Stimulated activated CD4-positive, alpha-beta T cell treated with anti-CD3 and anti-CD28 coated beads, Interleukin-12 subunit alpha, Interleukin-12 subunit beta, amount 100 ng/mL, for 4 hours (primary cell): ENCODE results near the gene NOVA1.

ENCODE experiments used
- DNase-seq: peaks from one replicate; pipeline ENCODE4 v3.0.0-alpha.2; 2020

NOVA1 gene

DNA sequence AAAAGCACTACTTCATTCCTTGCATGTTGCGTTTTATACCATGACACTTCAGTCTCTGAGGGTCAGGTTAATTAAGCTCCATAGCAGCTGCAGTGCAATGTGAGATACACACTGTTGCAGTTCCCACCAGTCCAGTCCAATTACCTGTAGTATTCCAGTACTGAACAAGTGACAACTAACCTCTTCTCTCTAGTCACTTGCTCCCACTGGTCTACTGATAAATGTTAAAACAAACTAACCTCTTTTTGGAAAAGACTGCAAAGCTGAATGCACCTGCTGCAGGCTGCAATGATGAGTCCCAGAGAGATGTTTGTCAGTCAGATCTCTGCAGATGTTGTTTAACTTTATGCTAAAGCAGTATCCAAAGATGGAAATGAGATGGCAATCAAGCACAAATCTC lies 7.9 kb downstream of the NOVA1 start:
- DNase-seq = no peak

GRCh38 chr14:26577711-26578110 lies 20.1 kb downstream of the NOVA1 start:
- DNase-seq = no peak

GRCh38 chr14:26554069-26554772 lies 43.6 kb downstream of the NOVA1 start:
- DNase-seq = no peak

DNA sequence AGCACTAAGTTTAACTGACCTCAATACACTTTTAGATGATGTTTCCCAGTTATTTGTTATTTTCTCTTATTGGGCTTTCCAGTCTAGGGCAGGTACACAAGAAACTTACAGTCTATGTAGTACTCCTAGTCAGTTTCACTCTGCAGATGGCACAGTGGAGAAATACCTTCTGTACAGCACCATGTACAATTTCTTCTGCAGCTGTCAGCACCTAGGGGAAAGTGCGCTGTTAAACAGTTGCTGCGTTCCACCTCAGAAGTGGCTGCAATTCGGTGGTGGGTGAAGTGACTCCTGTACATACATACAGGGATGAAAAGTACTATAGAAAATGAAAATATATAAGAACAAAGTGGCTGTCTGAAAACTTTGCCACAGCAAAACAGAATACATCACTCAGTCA lies 48.3 kb downstream of the NOVA1 start:
- no peak for DNase-seq

- no peak for DNase-seq
Measured at GRCh38 chr14:26548406-26548805, 49.4 kb downstream of the NOVA1 start.

DNA sequence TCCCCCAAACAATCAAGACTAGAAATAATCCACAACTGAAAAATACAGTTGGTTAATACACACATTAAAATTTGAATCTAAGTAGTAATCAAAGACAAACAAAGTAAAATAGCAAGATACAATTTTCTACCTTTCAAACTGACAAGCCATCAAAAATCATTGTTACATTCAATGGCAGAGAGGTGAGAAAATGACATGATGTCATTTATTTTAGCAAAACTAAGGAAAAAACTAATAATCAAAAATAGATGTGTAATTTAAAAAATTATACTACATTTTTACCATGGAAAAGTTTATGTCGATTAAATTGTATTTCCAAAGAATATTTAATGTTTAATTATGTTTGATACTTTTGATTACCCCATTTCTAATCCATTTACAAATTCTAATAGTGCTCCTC lies 59.7 kb downstream of the NOVA1 start:
- DNase-seq = no peak

DNA sequence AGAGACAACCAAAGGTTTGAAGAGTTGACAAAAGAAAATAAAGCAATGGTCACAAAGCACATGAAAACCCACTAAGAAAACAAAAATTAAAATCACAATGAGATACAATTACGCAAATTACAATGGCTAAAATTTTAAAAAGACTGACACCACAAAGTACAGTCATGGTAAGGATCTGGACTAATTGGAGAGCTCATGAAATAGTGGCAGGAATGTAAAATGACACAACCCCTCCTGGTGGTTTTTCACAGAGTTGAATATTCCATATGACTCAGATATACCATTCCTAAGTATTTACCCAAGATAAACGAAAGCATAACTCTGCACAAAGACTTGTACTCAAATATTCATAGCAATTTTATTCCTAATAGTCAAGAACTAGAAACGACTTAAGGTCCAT lies 65.9 kb downstream of the NOVA1 start:
- DNase-seq = no peak

DNA sequence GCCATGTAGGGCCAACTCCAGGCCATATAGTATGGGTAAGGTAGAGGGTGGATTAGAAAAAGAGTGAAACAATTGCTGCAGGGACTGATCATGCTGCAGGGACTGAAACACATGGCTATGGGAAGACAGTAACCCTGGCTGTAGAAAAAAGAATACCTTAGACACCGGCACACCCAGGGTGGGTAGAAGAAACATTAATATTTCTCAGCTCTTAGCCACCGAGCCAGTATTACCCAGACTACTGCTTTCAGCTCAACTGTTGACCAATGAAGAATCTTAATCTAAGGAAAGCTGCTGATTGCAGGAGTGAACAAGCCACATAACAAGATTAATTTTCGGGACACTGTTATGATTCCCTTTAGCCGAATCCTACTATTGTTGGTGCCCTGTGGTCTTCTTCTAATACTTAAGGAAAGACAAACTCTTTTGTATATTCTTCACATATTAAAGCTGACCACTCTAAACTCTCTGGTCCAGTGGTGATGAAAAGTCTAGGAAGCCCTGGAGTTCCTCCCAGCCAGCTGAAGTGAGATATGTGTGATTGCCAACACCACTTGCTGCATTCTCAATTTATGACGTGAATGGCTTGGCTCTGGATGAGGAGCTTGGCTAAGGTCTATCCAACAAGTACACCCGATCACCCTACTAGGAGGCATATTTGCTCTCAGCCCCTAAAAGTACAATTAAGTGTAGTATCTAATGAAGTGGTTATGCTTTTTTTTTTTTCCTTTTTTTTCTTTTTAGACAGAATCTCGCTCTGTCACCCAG lies 69.2 kb downstream of the NOVA1 start:
- no peak for DNase-seq

- DNase-seq = no peak
Measured at GRCh38 chr14:26527095-26527494, 70.7 kb downstream of the NOVA1 start.

DNA sequence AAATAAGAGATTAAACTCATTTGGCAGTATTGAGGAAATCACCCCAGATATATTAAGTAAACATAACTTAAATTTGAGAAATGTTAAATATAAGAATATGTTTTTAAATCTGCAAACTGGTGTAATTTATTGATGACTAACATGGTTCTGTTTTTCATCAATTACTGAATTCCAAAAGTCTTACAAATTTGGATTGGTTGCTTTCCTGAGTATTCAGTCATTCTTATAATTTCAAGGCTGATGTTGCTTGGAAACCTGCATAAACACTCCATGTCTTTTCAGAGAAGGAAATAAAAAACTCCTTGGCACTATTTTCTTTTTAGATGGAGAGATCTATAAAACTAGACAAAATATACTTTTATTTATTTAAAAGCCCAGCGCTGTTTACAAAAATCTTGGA lies 71.7 kb downstream of the NOVA1 start:
- no peak for DNase-seq

GRCh38 chr14:26525085-26525484 lies 72.7 kb downstream of the NOVA1 start:
- DNase-seq = no peak

GRCh38 chr14:26522967-26523366 lies 74.9 kb downstream of the NOVA1 start:
- no peak for DNase-seq

GRCh38 chr14:26517771-26518170 lies 80.1 kb downstream of the NOVA1 start:
- DNase-seq = no peak

GRCh38 chr14:26500028-26500427 lies 97.8 kb downstream of the NOVA1 start:
- DNase-seq = no peak

GRCh38 chr14:26499546-26499945 lies 98.3 kb downstream of the NOVA1 start:
- no peak for DNase-seq

DNA sequence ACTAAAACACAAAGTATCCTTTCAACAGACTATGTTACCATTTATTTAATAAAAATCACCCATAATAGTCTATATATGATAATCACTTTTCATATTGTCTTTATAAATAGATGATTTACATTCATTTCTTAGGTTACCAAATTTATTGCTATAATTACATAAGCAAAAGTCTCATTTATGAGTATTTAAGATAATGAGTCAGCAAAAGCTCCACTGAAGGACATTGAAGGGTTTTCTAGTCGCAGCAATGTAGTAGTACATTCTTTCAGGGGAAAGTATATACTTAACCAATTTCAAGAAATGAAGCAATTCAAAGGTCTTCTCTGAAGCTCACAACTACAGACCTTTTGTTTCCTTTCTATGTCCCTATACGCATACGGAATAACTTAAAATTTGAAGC lies 110.9 kb downstream of the NOVA1 start:
- DNase-seq = no peak

DNA sequence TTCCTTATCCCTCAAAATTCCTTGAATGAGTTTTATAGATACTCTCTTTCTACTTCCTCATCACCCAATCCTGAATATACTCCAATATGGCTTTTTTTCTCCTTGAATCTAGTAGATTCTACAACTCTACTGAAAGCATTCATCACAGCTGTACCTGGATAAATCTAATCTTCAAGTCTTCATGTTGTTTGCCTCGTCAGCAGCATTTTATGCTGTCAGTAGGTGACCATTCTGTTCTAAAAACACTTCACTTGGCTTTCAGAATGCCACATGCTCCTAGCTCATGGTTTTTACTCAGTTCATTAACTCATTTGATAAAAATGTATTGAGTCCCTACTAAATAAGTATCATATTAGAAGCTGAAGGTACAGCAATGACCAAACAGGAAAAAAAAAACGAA lies 113.3 kb downstream of the NOVA1 start:
- no peak for DNase-seq

DNA sequence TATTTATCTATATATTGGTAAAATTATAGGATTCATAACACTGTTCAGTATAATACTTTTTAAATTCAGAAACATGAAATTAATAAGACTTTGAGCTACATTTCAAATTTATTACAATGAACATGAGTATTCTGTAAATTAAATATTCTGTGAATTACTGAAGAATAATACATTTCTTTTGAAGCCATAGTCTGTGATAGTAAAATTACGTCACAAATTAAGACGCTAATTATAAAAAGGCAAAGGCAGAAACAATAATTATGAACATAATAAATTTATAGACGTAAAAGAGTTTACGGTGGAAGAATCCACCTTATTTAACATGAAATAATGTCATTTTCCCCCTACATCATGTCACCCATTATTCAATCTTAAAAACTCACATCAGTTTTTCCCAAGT lies 118.9 kb downstream of the NOVA1 start:
- DNase-seq = no peak

DNA sequence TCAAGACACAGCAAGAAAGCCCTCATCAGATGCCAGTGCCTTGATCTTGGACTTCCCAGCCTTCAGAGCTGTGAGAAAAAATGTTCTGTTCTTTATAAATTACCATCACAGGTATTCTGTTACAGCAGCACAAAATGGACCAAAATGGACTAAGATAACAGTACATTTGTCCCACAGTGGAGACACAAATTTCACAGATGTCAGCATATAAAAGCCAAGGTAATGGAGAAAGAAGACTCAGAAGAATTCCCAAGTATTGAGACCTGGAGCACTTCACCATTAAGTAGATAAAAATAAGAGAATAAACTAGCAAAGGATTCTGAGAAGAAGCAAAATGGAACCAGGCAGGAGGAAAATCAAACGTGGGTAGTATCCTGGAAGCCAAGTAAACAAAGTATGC lies 131.0 kb downstream of the NOVA1 start:
- DNase-seq = no peak

DNA sequence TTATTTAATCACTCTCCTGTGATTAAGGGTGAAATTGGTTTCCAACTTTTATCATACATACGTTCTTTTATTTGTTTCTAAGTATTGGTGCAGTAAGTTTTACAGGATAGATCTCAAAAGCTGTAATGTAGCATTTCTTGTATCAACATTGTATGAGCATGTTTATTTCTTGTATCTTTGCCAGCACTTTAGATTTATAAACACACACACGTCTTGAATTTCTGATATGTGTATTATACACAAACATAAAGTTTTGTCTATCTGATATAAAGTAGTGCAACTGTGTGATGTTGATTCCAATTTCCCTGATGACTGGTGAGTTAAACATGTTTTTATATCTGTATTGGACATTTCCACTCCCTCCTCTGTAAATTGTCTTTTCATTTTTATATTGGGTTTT lies 134.7 kb downstream of the NOVA1 start:
- no peak for DNase-seq

- no peak for DNase-seq
Measured at GRCh38 chr14:26454105-26454504, 143.7 kb downstream of the NOVA1 start.

GRCh38 chr14:26448181-26448855 lies 149.5 kb downstream of the NOVA1 start:
- DNase-seq = no peak

GRCh38 chr14:26444822-26445221 lies 153.0 kb downstream of the NOVA1 start:
- no peak for DNase-seq

- DNase-seq = no peak
Measured at GRCh38 chr14:26443654-26444053, 154.2 kb downstream of the NOVA1 start.
